CD4-positive, alpha-beta T cell treated with Interleukin-1 beta for 1 hour (primary cell): ENCODE data around the gene MX2.
A peak's percentile ranks its signal among the peaks of the same experiment; 100 is the strongest.
"Not testable (repeated sequence)": the region's sequence is repeated elsewhere in the genome, so short reads cannot be mapped to it uniquely, and the experiment has no call there.

Experiments used
- DNase-seq, 2 donors: peaks; one replicate each; pipeline ENCODE4 v3.0.0-alpha.2; 2020 to 2022

MX2 gene

DNA sequence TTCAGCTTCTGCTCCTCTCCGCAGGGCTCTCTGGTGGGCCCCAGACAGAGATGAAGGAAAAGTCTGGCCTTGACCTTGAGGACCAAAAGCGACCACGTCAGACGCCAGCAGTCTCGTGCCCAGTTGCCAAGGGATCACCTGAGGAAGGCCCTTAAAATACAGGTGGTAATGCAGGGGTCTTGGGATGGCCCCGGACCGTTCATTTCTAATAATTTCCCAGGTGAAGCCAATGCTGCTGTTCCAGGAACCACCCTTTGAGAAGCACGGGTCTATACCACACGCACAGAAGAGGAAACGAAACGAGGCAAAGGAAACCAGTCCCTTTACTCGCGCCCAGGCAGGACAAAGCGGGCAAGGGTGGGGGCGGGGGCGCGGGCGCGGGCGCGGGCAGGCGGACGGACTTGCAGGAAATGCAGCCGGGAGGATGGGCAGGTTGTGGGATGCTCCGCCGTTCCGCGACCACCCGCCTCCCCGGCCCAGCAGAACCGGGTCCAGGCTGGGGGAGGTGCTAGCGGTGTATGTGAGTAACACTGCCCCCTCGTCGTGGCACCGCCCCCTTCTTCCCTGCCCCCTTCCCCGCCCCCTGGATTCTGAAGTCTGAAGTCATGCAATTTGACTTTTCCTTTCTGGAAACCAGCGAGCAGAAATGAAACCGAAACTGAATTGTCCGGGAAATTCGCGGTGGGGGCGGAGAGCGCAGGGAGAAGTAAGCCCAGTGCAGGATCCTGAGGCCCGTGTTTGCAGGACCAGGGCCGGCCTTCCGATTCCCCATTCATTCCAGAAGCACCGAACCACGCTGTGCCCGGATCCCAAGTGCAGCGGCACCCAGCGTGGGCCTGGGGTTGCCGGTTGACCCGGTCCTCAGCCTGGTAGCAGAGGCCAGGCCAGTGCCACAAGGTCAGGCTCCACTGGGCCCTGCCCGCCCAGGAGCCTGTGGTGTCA, 58.4 kb downstream of the MX2 start:
- peak; percentile 58 to 59 for DNase-seq

DNA sequence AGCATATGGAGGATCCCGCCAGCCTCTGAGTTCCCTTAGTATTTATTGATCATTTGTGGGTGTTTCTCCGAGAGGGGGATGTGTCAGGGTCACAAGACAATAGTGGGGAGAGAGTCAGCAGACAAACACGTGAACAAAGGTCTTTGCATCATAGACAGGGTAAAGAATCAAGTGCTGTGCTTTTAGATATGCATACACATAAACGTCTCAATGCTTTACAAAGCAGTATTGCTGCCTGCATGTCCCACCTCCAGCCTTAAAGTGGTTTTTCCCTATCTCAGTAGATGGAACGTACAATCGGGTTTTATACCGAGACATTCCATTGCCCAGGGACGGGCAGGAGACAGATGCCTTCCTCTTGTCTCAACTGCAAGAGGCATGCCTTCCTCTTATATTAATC, 59.2 kb downstream of the MX2 start:
- not testable (repeated sequence) for DNase-seq

DNA sequence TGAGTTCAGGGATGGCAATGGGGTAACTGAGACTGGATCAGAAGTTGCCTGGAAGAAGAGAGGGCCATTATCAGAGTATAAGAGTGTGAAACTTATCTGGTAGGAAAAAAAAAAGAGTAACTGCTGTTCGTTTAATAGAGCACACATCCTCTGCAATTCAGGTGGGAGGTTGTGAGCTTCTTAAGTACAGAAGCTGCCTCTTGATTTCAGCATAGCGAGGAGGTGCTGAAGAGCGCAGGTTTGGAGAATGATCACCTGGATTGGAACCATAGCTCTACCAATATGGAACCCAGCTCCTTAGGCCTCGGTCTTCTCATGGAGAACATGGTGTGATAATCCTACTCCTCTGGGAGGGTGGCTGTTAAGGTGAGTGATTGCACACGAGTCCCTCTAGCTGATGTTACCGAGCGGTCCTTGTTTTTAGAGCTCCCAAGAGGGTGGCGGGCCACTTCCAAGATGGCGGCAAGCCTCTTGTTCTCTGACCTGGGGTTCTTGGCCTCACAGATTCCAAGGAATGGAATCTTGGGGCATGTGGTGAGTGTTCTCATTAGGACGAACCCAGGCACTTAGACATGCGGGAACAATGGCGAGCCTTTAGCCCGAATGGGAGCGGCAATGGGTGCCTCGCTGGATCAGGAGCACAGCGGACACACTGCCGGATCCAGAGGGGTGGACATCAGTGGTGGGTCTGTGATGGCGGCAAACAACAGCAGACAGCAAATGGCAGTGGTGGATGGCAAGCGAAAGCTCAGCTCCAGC, 60.9 kb downstream of the MX2 start:
- DNase-seq: no peak

DNA sequence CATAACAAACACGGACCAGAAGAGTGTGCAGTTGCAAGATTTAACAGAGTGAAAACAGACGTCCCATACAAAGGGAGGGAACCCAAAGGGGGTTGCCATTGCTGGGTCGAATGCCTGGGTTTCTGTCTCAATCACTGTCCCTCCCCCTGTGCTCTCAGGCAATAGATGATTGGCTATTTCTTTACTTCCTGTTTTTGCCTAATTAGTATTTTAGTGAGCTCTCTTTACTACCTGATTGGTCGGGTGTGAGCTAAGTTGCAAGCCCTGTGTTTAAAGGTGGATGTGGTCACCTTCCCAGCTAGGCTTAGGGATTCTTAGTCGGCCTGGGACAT, 61.4 kb downstream of the MX2 start:
- DNase-seq: not testable (repeated sequence)

DNA sequence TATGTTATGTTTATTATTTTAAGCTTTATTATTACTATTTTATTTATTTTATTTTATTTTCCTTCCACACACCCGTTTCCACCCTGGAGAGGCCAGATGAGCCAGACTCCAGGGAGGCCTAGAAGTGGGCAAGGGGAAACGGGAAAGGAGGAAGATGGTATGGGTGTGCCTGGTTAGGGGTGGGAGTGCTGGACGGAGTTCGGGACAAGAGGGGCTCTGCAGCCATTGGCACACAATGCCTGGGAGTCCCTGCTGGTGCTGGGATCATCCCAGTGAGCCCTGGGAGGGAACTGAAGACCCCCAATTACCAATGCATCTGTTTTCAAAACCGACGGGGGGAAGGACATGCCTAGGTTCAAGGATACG, 63.7 kb downstream of the MX2 start:
- no peak for DNase-seq

DNA sequence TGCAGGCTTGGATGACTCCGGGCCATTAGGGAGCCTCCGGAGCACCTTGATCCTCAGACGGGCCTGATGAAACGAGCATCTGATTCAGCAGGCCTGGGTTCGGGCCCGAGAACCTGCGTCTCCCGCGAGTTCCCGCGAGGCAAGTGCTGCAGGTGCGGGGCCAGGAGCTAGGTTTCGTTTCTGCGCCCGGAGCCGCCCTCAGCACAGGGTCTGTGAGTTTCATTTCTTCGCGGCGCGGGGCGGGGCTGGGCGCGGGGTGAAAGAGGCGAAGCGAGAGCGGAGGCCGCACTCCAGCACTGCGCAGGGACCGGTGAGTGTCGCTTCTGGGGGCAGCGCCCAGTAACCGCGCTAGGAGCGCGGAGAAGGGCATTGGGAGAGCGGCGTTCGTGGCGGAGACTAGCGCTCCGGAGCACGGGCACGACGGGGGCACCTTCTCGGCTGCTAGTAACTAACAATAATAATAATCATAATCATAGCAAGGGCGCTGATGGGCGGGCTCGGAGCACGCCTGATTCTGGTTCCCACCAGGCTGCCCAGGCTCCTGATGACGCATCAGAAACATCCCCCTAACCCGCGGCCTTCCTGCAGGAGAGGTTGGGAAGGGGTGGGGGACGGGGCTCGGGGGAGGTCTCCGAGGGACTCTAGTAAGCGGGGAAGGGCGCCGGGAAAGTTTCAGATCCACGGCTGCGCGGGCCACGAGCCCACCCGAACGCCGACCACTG, 64.3 kb downstream of the MX2 start, which contains the start of gene MX1:
Gene MX1, plus strand, starts transcription at position 286 of the 722 bp plus-strand sequence. CDS start 5,832 bp downstream, outside the sequence.
- DNase-seq: peak; percentile 86 to 88

DNA sequence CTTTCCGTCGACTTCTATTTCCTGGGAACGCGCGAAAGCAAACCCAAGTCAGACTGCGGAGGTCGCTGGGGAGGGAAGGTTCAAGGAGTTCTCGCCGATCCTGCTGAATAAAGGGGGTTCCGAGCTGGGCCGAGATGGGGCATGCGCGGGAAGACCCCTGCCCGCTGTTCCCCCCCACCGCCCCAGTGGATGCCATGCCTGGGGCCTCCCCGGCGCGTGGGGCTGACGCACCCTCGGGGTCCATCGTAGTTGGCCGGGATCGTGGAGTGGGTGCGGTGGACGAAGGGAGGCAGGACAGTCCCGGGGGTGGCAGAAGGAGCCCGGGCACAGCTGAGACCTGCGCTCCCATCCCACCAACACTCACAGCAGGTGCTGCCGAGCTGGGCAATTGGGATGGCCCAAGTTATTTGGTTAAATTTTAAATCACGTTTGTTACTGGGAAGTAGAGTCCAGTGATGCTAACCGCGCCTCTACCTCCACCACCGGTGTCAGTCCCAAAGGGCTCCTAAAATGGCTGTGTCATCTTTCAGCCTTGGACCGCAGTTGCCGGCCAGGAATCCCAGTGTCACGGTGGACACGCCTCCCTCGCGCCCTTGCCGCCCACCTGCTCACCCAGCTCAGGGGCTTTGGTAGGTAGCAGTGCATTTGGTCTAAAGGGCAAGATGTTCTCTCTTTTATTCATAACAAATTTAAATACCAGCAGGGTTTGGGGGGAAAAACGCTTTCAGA, 65.0 kb downstream of the MX2 start:
- no peak for DNase-seq

DNA sequence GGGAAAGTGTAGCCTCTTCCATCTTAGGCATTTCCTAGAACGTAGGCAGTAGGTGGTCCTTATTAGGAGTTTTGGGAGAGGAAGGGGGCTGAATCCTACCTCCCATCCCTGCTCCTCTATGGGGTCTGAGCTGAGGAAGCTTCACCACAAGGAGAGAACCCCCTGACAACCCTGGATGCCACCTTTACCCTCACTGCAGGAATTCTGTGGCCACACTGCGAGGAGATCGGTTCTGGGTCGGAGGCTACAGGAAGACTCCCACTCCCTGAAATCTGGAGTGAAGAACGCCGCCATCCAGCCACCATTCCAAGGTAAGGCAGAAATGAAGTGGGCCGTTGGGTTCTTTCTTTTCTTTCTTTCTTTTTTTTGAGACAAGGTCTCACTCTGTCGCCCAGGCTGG, 65.7 kb downstream of the MX2 start:
- DNase-seq: no peak

DNA sequence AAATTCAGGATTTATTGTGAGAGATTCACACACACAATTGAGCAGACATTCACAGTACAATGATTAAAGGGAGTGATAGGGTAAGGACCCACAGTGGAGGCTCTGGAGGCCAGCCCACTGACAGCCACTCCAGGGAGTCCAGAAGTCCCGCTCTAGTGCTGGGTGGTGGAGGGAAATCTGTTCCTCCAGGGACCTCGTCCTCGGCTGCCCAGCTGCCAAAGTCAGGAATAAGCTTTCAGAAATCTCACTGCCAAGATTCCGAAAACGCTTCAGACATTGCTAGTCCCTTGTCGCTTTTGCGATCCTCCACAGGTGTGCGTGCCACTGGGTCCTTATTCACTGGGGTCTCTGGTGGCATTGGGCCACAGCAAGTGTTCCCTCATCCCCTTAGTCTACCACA, 66.5 kb downstream of the MX2 start:
- no peak for DNase-seq

DNA sequence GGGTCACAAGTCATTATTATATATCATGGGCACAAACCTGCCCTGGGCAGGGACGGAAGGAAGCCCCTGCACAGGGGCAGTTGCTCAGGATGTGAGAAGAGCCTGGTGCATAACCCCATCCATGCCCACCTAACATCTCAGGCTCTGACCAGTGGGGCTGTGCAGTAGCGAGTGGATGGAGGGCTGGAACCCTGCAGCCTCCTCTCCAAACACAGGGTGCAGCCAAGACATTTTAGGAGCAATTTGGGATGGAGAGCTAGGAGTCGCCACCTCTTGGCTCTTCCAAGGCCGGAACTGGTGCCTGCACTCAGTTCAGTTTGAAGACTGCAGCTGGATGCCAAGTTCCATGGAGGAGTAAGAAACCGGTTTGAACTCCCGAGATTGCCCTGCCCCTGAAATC, 67.0 kb downstream of the MX2 start:
- no peak for DNase-seq

DNA sequence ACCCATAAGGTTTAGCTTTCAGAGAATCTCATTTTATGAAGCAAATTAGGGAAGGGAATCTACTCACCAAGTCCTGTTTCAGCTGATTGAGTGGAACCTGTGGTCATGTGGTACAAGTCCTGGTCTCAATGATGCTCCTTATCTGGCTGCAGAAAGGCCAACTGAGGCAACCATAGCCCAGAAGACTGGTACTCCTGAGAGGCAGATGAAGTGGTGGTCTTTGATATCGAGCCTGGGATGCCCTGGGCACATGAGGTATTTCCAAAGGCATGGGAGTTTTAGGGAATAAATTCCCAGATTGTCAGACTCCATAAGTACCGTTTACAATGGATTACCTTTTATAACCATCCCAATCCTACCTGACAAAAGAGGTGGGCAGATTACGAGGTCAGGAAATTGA, 67.5 kb downstream of the MX2 start:
- DNase-seq: no peak

DNA sequence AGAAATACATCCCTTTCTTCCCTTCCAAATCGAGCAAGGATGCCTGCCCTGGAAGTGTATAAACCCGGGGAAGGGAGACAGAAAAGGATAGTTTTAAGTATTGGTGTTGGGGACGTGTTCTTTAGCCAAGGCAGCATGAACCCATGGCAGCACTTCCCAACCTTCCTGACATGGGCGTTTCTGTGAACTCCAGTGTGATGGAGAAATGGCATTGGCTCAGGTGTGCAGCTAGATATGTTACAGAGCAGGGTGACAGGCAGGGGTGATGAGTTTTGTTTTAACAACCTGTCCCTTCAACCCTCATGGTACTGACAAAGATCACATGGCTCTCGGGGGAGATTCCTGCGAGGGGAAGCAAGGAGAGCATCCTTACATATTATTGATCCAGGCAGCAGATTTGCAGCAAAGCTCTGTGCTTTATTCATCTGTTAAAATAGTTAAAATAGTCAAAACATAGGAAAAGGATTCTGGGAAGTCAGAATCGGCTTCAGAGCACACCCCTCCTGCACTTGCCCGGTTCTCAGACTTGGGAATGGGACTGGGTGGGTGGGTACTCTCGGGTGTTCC, 68.2 kb downstream of the MX2 start:
- DNase-seq: no peak

DNA sequence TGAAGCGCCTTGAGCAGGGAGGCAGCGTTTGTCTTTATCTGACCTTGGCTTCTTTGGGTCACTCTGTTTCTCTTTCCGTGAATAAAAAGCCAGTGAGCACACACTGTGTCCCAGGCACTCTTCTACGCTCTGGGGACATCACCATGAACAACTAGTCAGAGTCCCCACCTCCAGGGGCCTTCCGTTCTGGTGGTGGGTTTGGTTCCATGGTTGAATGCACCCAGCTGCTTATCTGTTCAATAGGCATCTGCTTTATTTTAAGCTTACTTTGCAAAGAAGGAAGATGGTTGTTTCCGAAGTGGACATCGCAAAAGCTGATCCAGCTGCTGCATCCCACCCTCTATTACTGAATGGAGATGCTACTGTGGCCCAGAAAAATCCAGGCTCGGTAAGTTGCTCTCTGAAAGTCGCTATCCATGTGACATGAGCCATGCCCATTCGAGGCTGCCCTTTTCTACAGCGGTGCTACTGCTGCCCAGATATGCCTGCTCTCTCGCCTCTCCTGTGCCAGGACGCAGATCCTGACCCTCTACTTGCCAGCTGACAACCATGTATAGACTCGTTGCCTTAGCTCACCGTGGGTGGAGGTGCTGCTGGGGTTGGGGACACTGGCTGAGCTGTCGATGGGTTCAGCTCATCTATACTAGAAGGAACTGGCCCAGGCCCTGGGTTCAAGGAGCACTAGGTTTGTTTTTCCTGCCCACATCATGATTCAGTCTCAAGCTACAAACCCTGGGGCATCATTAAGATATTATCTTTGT, 70.1 kb downstream of the MX2 start:
- peak in 1 of 2 donors; percentile 52 for DNase-seq

DNA sequence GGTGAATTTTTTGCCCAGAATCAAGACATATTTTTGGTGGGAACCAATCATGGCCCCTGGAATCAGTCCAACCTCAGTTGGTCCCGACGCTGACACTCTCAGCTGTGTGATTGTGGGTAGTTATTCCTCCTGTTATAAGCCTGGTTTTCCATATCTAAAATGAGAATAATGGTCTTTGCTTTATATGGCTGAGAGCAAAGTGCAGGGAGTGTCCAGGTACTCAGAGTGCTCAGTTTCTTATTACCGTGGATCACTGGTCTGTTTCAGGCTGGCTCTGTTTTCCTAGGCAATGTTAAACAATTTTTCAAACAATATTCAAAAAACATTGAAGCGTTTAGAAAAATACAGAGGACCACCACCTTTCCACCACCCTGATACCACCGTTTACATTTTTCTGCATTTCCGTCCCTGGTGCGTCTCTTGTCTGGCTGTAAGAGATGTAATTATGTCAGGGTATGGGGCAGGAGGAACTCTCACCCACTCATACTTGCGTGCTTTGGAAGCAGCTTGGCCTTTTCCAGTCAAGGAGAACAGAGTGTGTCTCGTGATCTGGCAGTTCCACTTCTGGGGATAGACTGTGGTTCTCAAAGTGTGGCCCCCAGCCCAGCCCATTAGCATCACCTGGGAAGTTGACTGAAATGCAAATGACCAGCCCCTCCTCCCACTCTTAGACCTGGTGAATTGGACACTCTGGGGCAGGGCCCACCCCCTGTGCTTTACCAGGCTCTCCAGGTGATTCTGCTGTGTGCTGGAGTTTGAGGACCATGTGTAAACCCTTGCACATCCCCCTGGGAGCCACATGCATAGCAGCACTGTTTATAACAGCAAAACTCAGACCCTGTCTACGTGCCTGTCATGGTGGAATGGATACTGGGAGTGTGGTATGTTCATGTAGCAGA, 71.0 kb downstream of the MX2 start:
- no peak for DNase-seq

DNA sequence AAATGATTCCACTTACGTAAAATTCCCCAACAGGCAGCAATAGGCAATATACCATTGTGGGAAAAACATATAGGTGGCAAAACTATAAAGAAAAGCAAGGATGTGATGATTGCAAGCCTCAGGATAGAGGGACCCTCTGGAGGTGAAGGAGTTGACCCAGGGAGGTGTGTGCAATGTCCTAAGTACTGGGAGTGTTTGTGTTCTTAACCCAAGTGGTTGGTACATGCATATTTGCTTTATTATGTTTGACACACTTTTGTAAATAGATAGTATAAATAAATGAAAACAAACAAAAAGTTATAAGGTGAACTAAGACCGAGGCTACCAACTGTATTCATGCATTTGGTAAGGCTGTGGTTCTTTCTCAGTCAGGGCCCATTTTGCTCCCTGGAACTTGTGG, 71.7 kb downstream of the MX2 start:
- DNase-seq: no peak

DNA sequence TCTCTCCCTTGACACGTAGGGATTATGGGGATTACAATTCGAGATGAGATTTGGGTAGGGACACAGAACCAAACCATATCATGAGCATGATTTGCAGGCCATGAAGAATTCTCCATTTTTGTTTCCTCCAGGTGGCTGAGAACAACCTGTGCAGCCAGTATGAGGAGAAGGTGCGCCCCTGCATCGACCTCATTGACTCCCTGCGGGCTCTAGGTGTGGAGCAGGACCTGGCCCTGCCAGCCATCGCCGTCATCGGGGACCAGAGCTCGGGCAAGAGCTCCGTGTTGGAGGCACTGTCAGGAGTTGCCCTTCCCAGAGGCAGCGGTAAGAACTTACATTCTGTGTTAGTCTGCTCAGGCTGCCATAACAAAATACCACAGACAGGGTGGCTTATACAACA, 73.9 kb downstream of the MX2 start:
- no peak for DNase-seq

DNA sequence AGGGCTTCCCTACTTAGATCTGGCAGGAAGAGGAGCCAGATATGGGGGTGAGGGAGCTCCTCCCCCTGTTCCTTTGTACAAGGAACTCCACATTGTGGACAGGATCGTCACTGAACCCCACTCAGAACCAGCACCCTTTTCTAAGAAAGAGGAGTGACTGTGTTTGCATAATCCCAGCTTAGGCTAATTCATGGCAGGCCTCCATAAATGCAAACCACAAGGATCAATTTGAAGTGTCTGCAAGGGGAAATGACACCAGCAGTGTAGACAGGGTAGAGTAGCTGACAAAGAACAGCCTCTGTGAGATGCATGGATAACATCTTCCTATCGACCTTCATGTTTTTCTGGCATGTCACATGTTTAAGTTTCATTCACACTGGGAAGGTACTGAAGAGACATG, 75.9 kb downstream of the MX2 start:
- DNase-seq: no peak

DNA sequence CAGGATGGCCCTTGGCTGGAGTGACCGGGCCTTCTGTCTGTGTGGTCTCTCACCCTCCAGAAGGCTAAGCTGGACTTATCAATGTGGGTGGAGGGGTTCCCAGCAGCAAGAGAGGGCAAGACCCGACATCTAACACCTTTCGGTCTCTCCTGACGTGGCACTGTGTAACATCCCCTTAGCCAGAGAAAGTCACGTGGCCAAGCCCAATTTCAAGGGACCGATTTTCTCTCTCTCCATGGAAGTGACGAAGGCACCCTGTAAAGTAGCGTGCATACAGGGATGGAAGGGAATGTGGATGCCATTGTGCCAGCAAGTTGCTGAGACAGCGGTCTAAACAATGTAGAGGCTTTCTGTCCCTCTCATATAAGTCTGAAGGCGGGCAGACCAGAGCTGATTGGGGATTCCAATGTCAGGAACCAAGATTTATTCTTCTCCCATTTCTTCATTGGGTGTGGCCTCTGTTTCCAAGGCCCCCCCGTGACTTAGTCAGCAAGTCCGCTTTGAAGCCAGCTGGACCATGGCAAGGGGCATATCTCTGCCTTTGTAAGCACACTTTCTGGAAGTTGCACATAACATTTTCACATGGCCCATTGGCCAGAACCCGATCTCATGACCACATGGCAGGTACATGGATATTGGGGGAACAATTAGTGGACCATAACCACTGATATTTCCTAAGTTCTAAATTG, 76.7 kb downstream of the MX2 start:
- DNase-seq: no peak

DNA sequence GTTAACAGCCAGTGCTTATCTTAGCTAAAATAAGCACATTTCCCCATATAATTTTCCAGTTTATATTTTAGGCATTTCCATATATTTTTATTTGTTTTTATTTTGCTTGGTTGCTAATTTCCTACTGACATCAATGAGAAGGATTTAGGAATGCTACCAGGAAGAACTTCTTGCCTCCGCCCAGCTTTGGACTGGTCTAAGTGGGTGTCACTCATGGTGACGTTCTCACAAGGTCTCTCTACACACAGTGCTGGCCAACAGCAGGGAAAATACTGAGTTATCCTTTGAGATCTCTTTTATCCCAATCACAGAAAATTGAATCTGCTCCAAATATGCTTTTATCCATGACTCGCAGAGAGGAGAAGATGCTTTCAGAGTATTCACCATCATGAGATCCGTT, 77.4 kb downstream of the MX2 start:
- DNase-seq: no peak

DNA sequence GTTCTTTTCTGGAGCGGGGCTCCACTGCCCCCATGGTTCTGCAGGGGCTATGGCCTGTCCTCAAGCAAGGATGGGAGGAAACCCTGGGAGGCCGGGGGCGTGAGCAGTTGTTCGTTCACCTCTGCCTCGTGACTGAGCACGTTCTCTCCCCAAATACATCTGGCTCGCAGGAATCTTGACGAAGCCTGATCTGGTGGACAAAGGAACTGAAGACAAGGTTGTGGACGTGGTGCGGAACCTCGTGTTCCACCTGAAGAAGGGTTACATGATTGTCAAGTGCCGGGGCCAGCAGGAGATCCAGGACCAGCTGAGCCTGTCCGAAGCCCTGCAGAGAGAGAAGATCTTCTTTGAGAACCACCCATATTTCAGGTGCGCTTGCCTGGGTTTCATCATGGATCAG, 79.7 kb downstream of the MX2 start:
- no peak for DNase-seq
